Breast epithelium (tissue), 4 donors: ENCODE data around the gene VEGFA. TPM values are rescaled to one million over a fixed set of nuclear protein-coding genes. Genes with fewer than 3 reads are reported as not detected.

Source experiments
- DNase-seq, 2 donors: peaks; one replicate each; pipeline ENCODE4 v3.0.0-alpha.2; 2019; ENCODE audit warnings: low spot score in 2 of 2
- H3K27ac ChIP-seq, 2 donors: fragments of 200-600 bp; sonication (generic) in 1 of 2; one replicate each; pipeline ENCODE4 v1.5.1; 2016 to 2019; ENCODE audit warnings: mild to moderate bottlenecking in 1 of 2
- H3K27me3 ChIP-seq, 2 donors: fragments of 200-600 bp; sonication (generic) in 1 of 2; one replicate each; pipeline versions ENCODE4 v1.5.1 to v1.6.0; 2017 to 2019; ENCODE audit warnings: control low read depth in 1 of 2, mild to moderate bottlenecking in 1 of 2
- H3K36me3 ChIP-seq: fragments of 200-600 bp; one replicate; pipeline ENCODE4 v1.5.1; 2019
- H3K4me1 ChIP-seq, 2 donors: fragments of 200-600 bp; sonication (generic); one replicate each; pipeline ENCODE4 v1.5.1; 2016 to 2019; ENCODE audit warnings: control low read depth in 1 of 2
- H3K4me3 ChIP-seq, 3 donors: fragments of 200-600 bp; sonication (generic); 1 replicate in 2 of 3; 2 replicates in 1 of 3; pipeline ENCODE4 v1.5.1; 2016 to 2019; ENCODE audit warnings: mild to moderate bottlenecking in 3 of 3, moderate library complexity in 2 of 3
- H3K9me3 ChIP-seq, 2 donors: fragments of 200-600 bp; sonication (generic) in 1 of 2; one replicate each; pipeline ENCODE4 v1.5.1; 2016 to 2019; ENCODE audit warnings: control low read depth in 1 of 2
- CTCF ChIP-seq, 3 donors: fragments of 450-650 bp; IDR thresholded peaks; one replicate each; pipeline ENCODE4 v1.5.1; 2016 to 2017; ENCODE audit warnings: antibody characterized with exemption in 3 of 3, mild to moderate bottlenecking in 3 of 3, moderate library complexity in 3 of 3
- POLR2A ChIP-seq: fragments of 450-650 bp; IDR thresholded peaks from one replicate; pipeline ENCODE4 v1.6.1; 2016; ENCODE audit warnings: antibody characterized with exemption, mild to moderate bottlenecking, moderate library complexity
- POLR2AphosphoS5 ChIP-seq, 3 donors: sonication (generic); formaldehyde crosslinking; IDR thresholded peaks; one replicate each; pipeline ENCODE4 v1.6.1; 2017; ENCODE audit warnings: antibody characterized with exemption in 3 of 3
- intact Hi-C: fragments of 100-400 bp; cut with DNase I; formaldehyde crosslinking; loops from one replicate; pipeline ENCODE4 v1.15.1; 2023; ENCODE audit warnings: low total_unique reads
- total RNA-seq, 3 donors: library from RNA; depleted of rRNA; stranded (reverse); fragments of >200 nt; gene quantifications; one replicate each; pipeline ENCODE4 v1.1.0, GENCODE V29; 2016

The VEGFA gene
- total RNA-seq, 3 donors from 2014 or later: 123 to 230 (median 132) TPM

- intact Hi-C loops: no loop called here
- H3K36me3 ChIP-seq: no peaks in the 10 kb centered on the region
- no peak overlapping the region for H3K4me3 ChIP-seq
- H3K4me1 ChIP-seq: no peaks in the 10 kb centered on the region
- no peaks in the 10 kb centered on the region for H3K27me3 ChIP-seq
- no peak for TF ChIP-seq POLR2AphosphoS5 (IDR thresholded peaks at IDR 0.05)
- TF ChIP-seq POLR2A: no peak
- no peak for TF ChIP-seq CTCF (IDR thresholded peaks at IDR 0.05)
- H3K27ac ChIP-seq: no peak overlapping the region
- no peaks in the 10 kb centered on the region for H3K9me3 ChIP-seq
- DNase-seq: peak in 1 of 2 donors; percentile 3
Measured at GRCh38 chr6:43749461-43749860, 20.6 kb upstream of the VEGFA start.

GRCh38 chr6:43750622-43751021 lies 19.4 kb upstream of the VEGFA start:
- H3K4me1 ChIP-seq: no peaks in the 10 kb centered on the region
- no peak for TF ChIP-seq POLR2A
- no peak for TF ChIP-seq POLR2AphosphoS5 (IDR thresholded peaks at IDR 0.05)
- no peak for TF ChIP-seq CTCF (IDR thresholded peaks at IDR 0.05)
- no peaks in the 10 kb centered on the region for H3K36me3 ChIP-seq
- intact Hi-C loops: no loop called here
- peak in 1 of 2 donors; percentile 12 for DNase-seq
- no peak overlapping the region for H3K4me3 ChIP-seq
- no peak overlapping the region for H3K27ac ChIP-seq
- H3K27me3 ChIP-seq: no peaks in the 10 kb centered on the region
- H3K9me3 ChIP-seq: no peaks in the 10 kb centered on the region

- Histone ChIP-seq H3K27ac (no peak overlapping the region), H3K9me3 (no peaks in the 10 kb centered on the region), H3K4me1 (no peaks in the 10 kb centered on the region), H3K36me3 (no peaks in the 10 kb centered on the region), H3K27me3 (no peaks in the 10 kb centered on the region), H3K4me3 (no peak overlapping the region)
- peak in 1 of 2 donors; percentile 6 for DNase-seq
- no peak for TF ChIP-seq POLR2AphosphoS5 (IDR thresholded peaks at IDR 0.05)
- TF ChIP-seq CTCF (IDR thresholded peaks at IDR 0.05): no peak
- TF ChIP-seq POLR2A: no peak
- intact Hi-C loops: no loop called here
Measured at GRCh38 chr6:43753570-43754183, 16.3 kb upstream of the VEGFA start.

- no peak overlapping the region for H3K4me3 ChIP-seq
- intact Hi-C loops: no loop called here
- no peaks in the 10 kb centered on the region for H3K36me3 ChIP-seq
- H3K9me3 ChIP-seq: no peaks in the 10 kb centered on the region
- no peaks in the 10 kb centered on the region for H3K27me3 ChIP-seq
- no peak overlapping the region for H3K27ac ChIP-seq
- no peak for DNase-seq
- H3K4me1 ChIP-seq: no peaks in the 10 kb centered on the region
- TF ChIP-seq POLR2AphosphoS5 (IDR thresholded peaks at IDR 0.05) (no peak), POLR2A (no peak), CTCF (IDR thresholded peaks at IDR 0.05) (no peak)
Measured at GRCh38 chr6:43757966-43758616, 11.9 kb upstream of the VEGFA start.

GRCh38 chr6:43758617-43759050 lies 11.4 kb upstream of the VEGFA start:
- H3K4me3 ChIP-seq: no peak overlapping the region
- H3K27ac ChIP-seq: no peak overlapping the region

More at GRCh38 chr6:43758617-43759050, 11.4 kb upstream of the VEGFA start:
- DNase-seq: no peak
- intact Hi-C loops: no loop called here
- H3K4me1 ChIP-seq: no peaks in the 10 kb centered on the region
- H3K27me3 ChIP-seq: no peaks in the 10 kb centered on the region
- TF ChIP-seq POLR2AphosphoS5 (IDR thresholded peaks at IDR 0.05): no peak
- peak in 2 of 3 donors; percentile 20 to 39 for TF ChIP-seq CTCF (IDR thresholded peaks at IDR 0.05)
- no peak for TF ChIP-seq POLR2A
- H3K9me3 ChIP-seq: no peaks in the 10 kb centered on the region
- H3K36me3 ChIP-seq: no peaks in the 10 kb centered on the region
